Neural cell (in vitro differentiated cells): ENCODE data around the gene CH25H. TPM values are rescaled to one million over a fixed set of nuclear protein-coding genes. Genes with fewer than 3 reads are reported as not detected.

Experiments used
- H2AFZ ChIP-seq: fragments of 200-600, 300-800 bp; sonication (generic), shearing (Covaris generic); 2 replicates; pipeline ENCODE4 v1.6.0; 2014; ENCODE audit warnings: low read depth, mild to moderate bottlenecking, antibody characterized with exemption, low read length, moderate library complexity
- H3F3A ChIP-seq: fragments of 200-600 bp; shearing (Covaris generic); 2 replicates; pipeline ENCODE4 v1.6.1; 2016; ENCODE audit warnings: mild to moderate bottlenecking, moderate library complexity, mixed read lengths, antibody characterized with exemption, low read length; ENCODE audit not compliant: insufficient read depth, poor library complexity, severe bottlenecking
- H3K27ac ChIP-seq: fragments of 200-600, 300-800 bp; sonication (generic), shearing (Covaris generic); 2 replicates; pipeline ENCODE4 v1.5.1; 2014; ENCODE audit warnings: mild to moderate bottlenecking, low read length, moderate library complexity
- H3K27me3 ChIP-seq: fragments of 300-800, 200-600 bp; sonication (generic), shearing (Covaris generic); 2 replicates; pipeline ENCODE4 v1.6.0; 2014; ENCODE audit warnings: mild to moderate bottlenecking, low read depth, low read length, moderate library complexity; ENCODE audit not compliant: insufficient read depth
- H3K36me3 ChIP-seq: fragments of 300-800, 200-600 bp; sonication (generic), shearing (Covaris generic); 2 replicates; pipeline ENCODE4 v1.5.1; 2014; ENCODE audit warnings: mild to moderate bottlenecking, antibody characterized with exemption, low read length, moderate library complexity; ENCODE audit not compliant: insufficient read depth
- H3K4me2 ChIP-seq: fragments of 300-800, 200-600 bp; sonication (generic), shearing (Covaris generic); 2 replicates; pipeline ENCODE4 v1.6.0; 2014; ENCODE audit warnings: mild to moderate bottlenecking, low read length
- H3K4me3 ChIP-seq: fragments of 300-800, 200-600 bp; sonication (generic), shearing (Covaris generic); 2 replicates; pipeline ENCODE4 v1.5.1; 2014; ENCODE audit warnings: mild to moderate bottlenecking, low read length, moderate library complexity
- H3K79me2 ChIP-seq: fragments of 200-600 bp; shearing (Covaris generic); replicated peaks from 2 replicates; pipeline ENCODE4 v1.6.0; 2014; ENCODE audit warnings: mild to moderate bottlenecking, low read length, moderate library complexity; ENCODE audit not compliant: insufficient read depth
- H3K9ac ChIP-seq: fragments of 300-800, 200-600 bp; sonication (generic), shearing (Covaris generic); 2 replicates; pipeline ENCODE4 v1.6.1; 2016; ENCODE audit warnings: mild to moderate bottlenecking, low read length, mixed read lengths
- H3K9me2 ChIP-seq: fragments of 200-600 bp; shearing (Covaris generic); 2 replicates; pipeline ENCODE4 v1.6.1; 2016; ENCODE audit warnings: mild to moderate bottlenecking, low read length, mixed read lengths; ENCODE audit not compliant: insufficient read depth
- H3K9me3 ChIP-seq: fragments of 200-600, 300-800 bp; sonication (generic), shearing (Covaris generic); 2 replicates; pipeline ENCODE4 v1.6.1; 2016; ENCODE audit warnings: mild to moderate bottlenecking, mixed run types, low read length, moderate library complexity, mixed read lengths
- H4K20me1 ChIP-seq: fragments of 200-600 bp; shearing (Covaris generic); 2 replicates; pipeline ENCODE4 v1.6.1; 2016; ENCODE audit warnings: mild to moderate bottlenecking, mixed run types; ENCODE audit not compliant: insufficient read depth
- EP300 ChIP-seq: fragments of 450-650 bp; conservative IDR thresholded peaks from 2 replicates; pipeline ENCODE4 v1.6.1; 2014; ENCODE audit warnings: antibody characterized with exemption, mild to moderate bottlenecking, moderate library complexity; ENCODE audit not compliant: poor library complexity, severe bottlenecking
- EZH2 ChIP-seq: fragments of 200-600, 300-800 bp; shearing (Covaris generic), sonication (generic); IDR thresholded peaks from 2 replicates; pipeline ENCODE4 v1.6.1; 2014; ENCODE audit warnings: antibody characterized with exemption, low read length, borderline replicate concordance, mild to moderate bottlenecking; ENCODE audit not compliant: insufficient read depth, poor library complexity, severe bottlenecking
- MXI1 ChIP-seq: fragments of 450-650 bp; conservative IDR thresholded peaks from 2 replicates; pipeline ENCODE4 v1.6.1; 2014; ENCODE audit warnings: antibody characterized with exemption, mild to moderate bottlenecking; ENCODE audit not compliant: poor library complexity, severe bottlenecking
- POLR2AphosphoS5 ChIP-seq: IDR thresholded peaks from 2 replicates; pipeline ENCODE4 v1.6.1; 2012
- RAD21 ChIP-seq: fragments of 450-650 bp; conservative IDR thresholded peaks from 2 replicates; pipeline ENCODE4 v1.6.1; 2014; ENCODE audit warnings: antibody characterized with exemption, mild to moderate bottlenecking, moderate library complexity
- SMC3 ChIP-seq: fragments of 450-650 bp; conservative IDR thresholded peaks from 2 replicates; pipeline ENCODE4 v1.6.1; 2014; ENCODE audit warnings: antibody characterized with exemption, mild to moderate bottlenecking, moderate library complexity; ENCODE audit not compliant: poor library complexity
- TAF1 ChIP-seq: IDR thresholded peaks from 2 replicates; pipeline ENCODE4 v1.6.1; 2012; ENCODE audit warnings: low read depth
- polyA plus RNA-seq: library from polyadenylated mRNA; depleted of rRNA; stranded (reverse); fragments of >200 nt; gene quantifications from 2 replicates; pipeline ENCODE4 v1.2.3, GENCODE V29; 2014
- TF ChIP-seq, protein P1 (sequence below): IDR thresholded peaks from 2 replicates; pipeline ENCODE4 v1.6.1; 2012; ENCODE audit warnings: borderline replicate concordance
- TF ChIP-seq, protein P2 (sequence below): fragments of 450-650 bp; IDR thresholded peaks from 2 replicates; pipeline ENCODE4 v1.5.1; 2014; ENCODE audit warnings: antibody characterized with exemption, mild to moderate bottlenecking, moderate library complexity; ENCODE audit not compliant: poor library complexity, severe bottlenecking

Gene CH25H
- polyA plus RNA-seq, 1 donor from 2014 or later, result 0.22 TPM

DNA sequence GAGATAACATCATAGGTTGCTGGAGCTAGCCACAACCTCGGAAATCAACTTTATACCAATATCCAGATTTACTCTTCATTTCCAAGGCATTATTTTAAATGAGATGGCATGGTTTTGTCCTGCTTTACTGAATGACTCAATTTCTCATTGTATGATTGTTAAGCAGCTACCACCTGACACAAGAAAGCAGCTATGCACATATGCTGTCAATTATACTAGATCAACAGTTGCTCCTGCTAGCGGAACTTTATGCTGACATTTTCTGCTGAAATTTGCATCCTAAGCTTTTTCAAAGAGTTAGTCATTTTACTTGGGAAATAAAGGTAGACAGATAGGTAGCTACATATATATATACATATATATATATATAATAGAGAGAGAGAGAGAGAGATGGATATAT, 8.9 kb upstream of the CH25H start:
- Histone ChIP-seq H3K9ac (no peak overlapping the region), H3F3A (peaks cover 4% of the 10 kb centered on the region), H2AFZ (no peak overlapping the region), H3K9me3 (no peaks in the 10 kb centered on the region), H3K27ac (no peak overlapping the region), H3K36me3 (no peaks in the 10 kb centered on the region), H3K4me2 (no peak overlapping the region), H3K27me3 (no peaks in the 10 kb centered on the region), H3K79me2 (no peaks in the 10 kb centered on the region), H3K9me2 (no peaks in the 10 kb centered on the region), H3K4me3 (no peak overlapping the region), H4K20me1 (no peaks in the 10 kb centered on the region)
- TF ChIP-seq TAF1, result no peak
- no peak for TF ChIP-seq MXI1
- no peak for TF ChIP-seq RAD21
- no peak for TF ChIP-seq POLR2AphosphoS5
- no peak for TF ChIP-seq EZH2
- TF ChIP-seq EP300, result no peak
- TF ChIP-seq, protein P1, sequence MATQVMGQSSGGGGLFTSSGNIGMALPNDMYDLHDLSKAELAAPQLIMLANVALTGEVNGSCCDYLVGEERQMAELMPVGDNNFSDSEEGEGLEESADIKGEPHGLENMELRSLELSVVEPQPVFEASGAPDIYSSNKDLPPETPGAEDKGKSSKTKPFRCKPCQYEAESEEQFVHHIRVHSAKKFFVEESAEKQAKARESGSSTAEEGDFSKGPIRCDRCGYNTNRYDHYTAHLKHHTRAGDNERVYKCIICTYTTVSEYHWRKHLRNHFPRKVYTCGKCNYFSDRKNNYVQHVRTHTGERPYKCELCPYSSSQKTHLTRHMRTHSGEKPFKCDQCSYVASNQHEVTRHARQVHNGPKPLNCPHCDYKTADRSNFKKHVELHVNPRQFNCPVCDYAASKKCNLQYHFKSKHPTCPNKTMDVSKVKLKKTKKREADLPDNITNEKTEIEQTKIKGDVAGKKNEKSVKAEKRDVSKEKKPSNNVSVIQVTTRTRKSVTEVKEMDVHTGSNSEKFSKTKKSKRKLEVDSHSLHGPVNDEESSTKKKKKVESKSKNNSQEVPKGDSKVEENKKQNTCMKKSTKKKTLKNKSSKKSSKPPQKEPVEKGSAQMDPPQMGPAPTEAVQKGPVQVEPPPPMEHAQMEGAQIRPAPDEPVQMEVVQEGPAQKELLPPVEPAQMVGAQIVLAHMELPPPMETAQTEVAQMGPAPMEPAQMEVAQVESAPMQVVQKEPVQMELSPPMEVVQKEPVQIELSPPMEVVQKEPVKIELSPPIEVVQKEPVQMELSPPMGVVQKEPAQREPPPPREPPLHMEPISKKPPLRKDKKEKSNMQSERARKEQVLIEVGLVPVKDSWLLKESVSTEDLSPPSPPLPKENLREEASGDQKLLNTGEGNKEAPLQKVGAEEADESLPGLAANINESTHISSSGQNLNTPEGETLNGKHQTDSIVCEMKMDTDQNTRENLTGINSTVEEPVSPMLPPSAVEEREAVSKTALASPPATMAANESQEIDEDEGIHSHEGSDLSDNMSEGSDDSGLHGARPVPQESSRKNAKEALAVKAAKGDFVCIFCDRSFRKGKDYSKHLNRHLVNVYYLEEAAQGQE, result no peak
- TF ChIP-seq, protein P2, sequence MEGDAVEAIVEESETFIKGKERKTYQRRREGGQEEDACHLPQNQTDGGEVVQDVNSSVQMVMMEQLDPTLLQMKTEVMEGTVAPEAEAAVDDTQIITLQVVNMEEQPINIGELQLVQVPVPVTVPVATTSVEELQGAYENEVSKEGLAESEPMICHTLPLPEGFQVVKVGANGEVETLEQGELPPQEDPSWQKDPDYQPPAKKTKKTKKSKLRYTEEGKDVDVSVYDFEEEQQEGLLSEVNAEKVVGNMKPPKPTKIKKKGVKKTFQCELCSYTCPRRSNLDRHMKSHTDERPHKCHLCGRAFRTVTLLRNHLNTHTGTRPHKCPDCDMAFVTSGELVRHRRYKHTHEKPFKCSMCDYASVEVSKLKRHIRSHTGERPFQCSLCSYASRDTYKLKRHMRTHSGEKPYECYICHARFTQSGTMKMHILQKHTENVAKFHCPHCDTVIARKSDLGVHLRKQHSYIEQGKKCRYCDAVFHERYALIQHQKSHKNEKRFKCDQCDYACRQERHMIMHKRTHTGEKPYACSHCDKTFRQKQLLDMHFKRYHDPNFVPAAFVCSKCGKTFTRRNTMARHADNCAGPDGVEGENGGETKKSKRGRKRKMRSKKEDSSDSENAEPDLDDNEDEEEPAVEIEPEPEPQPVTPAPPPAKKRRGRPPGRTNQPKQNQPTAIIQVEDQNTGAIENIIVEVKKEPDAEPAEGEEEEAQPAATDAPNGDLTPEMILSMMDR, result no peak
- TF ChIP-seq SMC3, result no peak

DNA sequence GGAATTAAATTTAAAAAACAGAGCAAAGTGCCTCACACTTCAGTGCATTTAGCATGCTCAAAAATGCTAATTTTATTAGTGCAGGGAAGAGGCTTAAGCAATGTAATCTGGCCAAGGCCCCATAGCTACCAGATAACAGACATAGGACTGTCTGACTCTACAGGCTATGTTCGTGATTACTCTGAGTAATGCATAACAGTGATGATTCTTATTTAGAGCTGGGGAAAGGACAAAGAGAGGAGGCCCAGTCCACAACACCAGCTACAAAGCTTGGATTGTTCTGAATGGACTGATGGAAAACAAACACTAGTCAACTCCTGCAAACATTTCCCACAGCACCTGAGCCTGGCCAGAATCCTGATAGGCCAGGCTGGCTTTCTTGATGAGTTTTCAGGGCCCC, 8.4 kb upstream of the CH25H start:
- Histone ChIP-seq H3K4me2 (no peak overlapping the region), H4K20me1 (no peaks in the 10 kb centered on the region), H2AFZ (no peak overlapping the region), H3K36me3 (no peaks in the 10 kb centered on the region), H3F3A (peaks cover 4% of the 10 kb centered on the region), H3K9me2 (no peaks in the 10 kb centered on the region), H3K9ac (no peak overlapping the region), H3K4me3 (no peak overlapping the region), H3K9me3 (no peaks in the 10 kb centered on the region), H3K79me2 (no peaks in the 10 kb centered on the region), H3K27me3 (peaks cover 1% of the 10 kb centered on the region), H3K27ac (no peak overlapping the region)
- TF ChIP-seq, protein P1, result no peak
- TF ChIP-seq TAF1 (no peak), EP300 (no peak), MXI1 (no peak), SMC3 (no peak), EZH2 (no peak), RAD21 (no peak), POLR2AphosphoS5 (no peak)
- TF ChIP-seq, protein P2, result no peak
